ENCODE results near the gene ARHGEF38.
"Not testable (repeated sequence)": the region's sequence is repeated elsewhere in the genome, so short reads cannot be mapped to it uniquely, and the experiment has no call there.

ARHGEF38 gene

GRCh38 chr4:105599932-105600655 is 47.7 kb downstream of the ARHGEF38 start:
- ChIA-PET CTCF (interaction anchor here (0.7 kb wide), 1 partner anchor 80 kb away, joined by 3 read pairs; no protein-coding TSS in a partner anchor), POLR2A (ENCODE audit: low non-redundant PET) (no interaction called here)
- no peak overlapping the region for H3K27ac ChIP-seq
- no peak for DNase-seq (ENCODE audit: low spot score)
- no peak for TF ChIP-seq CTCF (conservative IDR thresholded peaks at IDR 0.05; ENCODE audit: low read depth)

- no peak overlapping the region for H3K27ac ChIP-seq
- no peak for TF ChIP-seq CTCF (conservative IDR thresholded peaks at IDR 0.05; ENCODE audit: low read depth)
- ChIA-PET CTCF (no interaction called here), POLR2A (ENCODE audit: low non-redundant PET) (no interaction called here)
- DNase-seq (ENCODE audit: low spot score), result no peak
Measured at GRCh38 chr4:105600951-105601350, 48.5 kb downstream of the ARHGEF38 start.

- no peak for TF ChIP-seq CTCF (conservative IDR thresholded peaks at IDR 0.05; ENCODE audit: low read depth)
- no peak overlapping the region for H3K27ac ChIP-seq
- DNase-seq (ENCODE audit: low spot score), result no peak
- CTCF ChIA-PET, result no interaction called here
- POLR2A ChIA-PET (ENCODE audit: low non-redundant PET), result no interaction called here
Measured at GRCh38 chr4:105601406-105601805, 49.0 kb downstream of the ARHGEF38 start.

- no peak overlapping the region for H3K27ac ChIP-seq
- ChIA-PET POLR2A (ENCODE audit: low non-redundant PET) (no interaction called here), CTCF (no interaction called here)
- DNase-seq (ENCODE audit: low spot score), result no peak
- no peak for TF ChIP-seq CTCF (conservative IDR thresholded peaks at IDR 0.05; ENCODE audit: low read depth)
Measured at GRCh38 chr4:105603158-105603557, 50.7 kb downstream of the ARHGEF38 start.

GRCh38 chr4:105605493-105605892 is 53.1 kb downstream of the ARHGEF38 start:
- no peak for TF ChIP-seq CTCF (conservative IDR thresholded peaks at IDR 0.05; ENCODE audit: low read depth)
- ChIA-PET POLR2A (ENCODE audit: low non-redundant PET) (no interaction called here), CTCF (no interaction called here)
- no peak for DNase-seq (ENCODE audit: low spot score)
- H3K27ac ChIP-seq, result no peak overlapping the region

- ChIA-PET CTCF (interaction anchor here (0.6 to 0.9 kb wide), 3 partner anchors 23 to 429 kb away, joined by 3 to 4 read pairs (median 4); no protein-coding TSS in a partner anchor), POLR2A (ENCODE audit: low non-redundant PET) (no interaction called here)
- no peak for TF ChIP-seq CTCF (conservative IDR thresholded peaks at IDR 0.05; ENCODE audit: low read depth)
Measured at GRCh38 chr4:105607876-105608275, 55.5 kb downstream of the ARHGEF38 start.

GRCh38 chr4:105609819-105610218 is 57.4 kb downstream of the ARHGEF38 start:
- CTCF ChIA-PET; H3K27ac ChIP-seq; POLR2A ChIA-PET (ENCODE audit: low non-redundant PET); DNase-seq (ENCODE audit: low spot score): not testable (repeated sequence)

More at GRCh38 chr4:105607876-105608275, 55.5 kb downstream of the ARHGEF38 start:
- no peak for DNase-seq (ENCODE audit: low spot score)
- H3K27ac ChIP-seq, result no peak overlapping the region
